ENCODE data around the gene OR6B2.

Gene OR6B2

GRCh38 chr2:240070907-240071306 is 40.7 kb upstream of the OR6B2 start:
- TF ChIP-seq USF1 (IDR thresholded peaks at IDR 0.05), result no peak
- TF ChIP-seq TCF12 (IDR thresholded peaks at IDR 0.05; ENCODE audit: low read depth), result no peak
- no peak for TF ChIP-seq TEAD4 (IDR thresholded peaks at IDR 0.05)
- TF ChIP-seq FOXM1 (IDR thresholded peaks at IDR 0.05; ENCODE audit: borderline replicate concordance, low read depth), result no peak
- TF ChIP-seq ZBTB7A (IDR thresholded peaks at IDR 0.05; ENCODE audit: low read depth), result no peak
- no peak for TF ChIP-seq CEBPB (IDR thresholded peaks at IDR 0.05)
- no peak for TF ChIP-seq EGR1 (IDR thresholded peaks at IDR 0.05)
- TF ChIP-seq CREB1 (IDR thresholded peaks at IDR 0.05; ENCODE audit: low read depth), result no peak
- TF ChIP-seq REST (IDR thresholded peaks at IDR 0.05; ENCODE audit: low read depth), result no peak
- TF ChIP-seq NFIC (IDR thresholded peaks at IDR 0.05), result no peak
- no peak for TF ChIP-seq RAD21 (IDR thresholded peaks at IDR 0.05; ENCODE audit: low read depth)
- TF ChIP-seq TAF1 (IDR thresholded peaks at IDR 0.05; ENCODE audit: low read depth), result no peak
- TF ChIP-seq MAX (IDR thresholded peaks at IDR 0.05), result no peak
- TF ChIP-seq EP300 (IDR thresholded peaks at IDR 0.05; ENCODE audit: borderline replicate concordance), result no peak
- TF ChIP-seq YY1 (IDR thresholded peaks at IDR 0.05; ENCODE audit: low read depth), result no peak

- no peak for TF ChIP-seq FOXM1 (IDR thresholded peaks at IDR 0.05; ENCODE audit: borderline replicate concordance, low read depth)
- no peak for TF ChIP-seq CEBPB (IDR thresholded peaks at IDR 0.05)
- TF ChIP-seq TAF1 (IDR thresholded peaks at IDR 0.05; ENCODE audit: low read depth), result no peak
- TF ChIP-seq REST (IDR thresholded peaks at IDR 0.05; ENCODE audit: low read depth), result no peak
These were observed 39.6 kb upstream of the OR6B2 start for GRCh38 chr2:240069829-240070228.

- TF ChIP-seq EGR1 (IDR thresholded peaks at IDR 0.05) (no peak), NFIC (IDR thresholded peaks at IDR 0.05) (no peak)
These were observed 38.0 kb upstream of the OR6B2 start for GRCh38 chr2:240068193-240068592.

- no peak for TF ChIP-seq CREB1 (IDR thresholded peaks at IDR 0.05; ENCODE audit: low read depth)
- no peak for TF ChIP-seq ZBTB7A (IDR thresholded peaks at IDR 0.05; ENCODE audit: low read depth)
- no peak for TF ChIP-seq TCF12 (IDR thresholded peaks at IDR 0.05; ENCODE audit: low read depth)
- no peak for TF ChIP-seq CEBPB (IDR thresholded peaks at IDR 0.05)
- no peak for TF ChIP-seq USF1 (IDR thresholded peaks at IDR 0.05)
- TF ChIP-seq EP300 (IDR thresholded peaks at IDR 0.05; ENCODE audit: borderline replicate concordance), result no peak
- no peak for TF ChIP-seq NFIC (IDR thresholded peaks at IDR 0.05)
- no peak for TF ChIP-seq EGR1 (IDR thresholded peaks at IDR 0.05)
- TF ChIP-seq MAX (IDR thresholded peaks at IDR 0.05), result no peak
- no peak for TF ChIP-seq FOXM1 (IDR thresholded peaks at IDR 0.05; ENCODE audit: borderline replicate concordance, low read depth)
- TF ChIP-seq RAD21 (IDR thresholded peaks at IDR 0.05; ENCODE audit: low read depth), result no peak
These were observed 36.3 kb upstream of the OR6B2 start for GRCh38 chr2:240066489-240066888.

GRCh38 chr2:240064898-240065297 is 34.7 kb upstream of the OR6B2 start:
- TF ChIP-seq EP300 (IDR thresholded peaks at IDR 0.05; ENCODE audit: borderline replicate concordance), result no peak
- no peak for TF ChIP-seq YY1 (IDR thresholded peaks at IDR 0.05; ENCODE audit: low read depth)
- TF ChIP-seq ZBTB7A (IDR thresholded peaks at IDR 0.05; ENCODE audit: low read depth), result no peak
- no peak for TF ChIP-seq TEAD4 (IDR thresholded peaks at IDR 0.05)
- no peak for TF ChIP-seq FOXM1 (IDR thresholded peaks at IDR 0.05; ENCODE audit: borderline replicate concordance, low read depth)
- TF ChIP-seq USF1 (IDR thresholded peaks at IDR 0.05), result no peak
- no peak for TF ChIP-seq REST (IDR thresholded peaks at IDR 0.05; ENCODE audit: low read depth)
- TF ChIP-seq TAF1 (IDR thresholded peaks at IDR 0.05; ENCODE audit: low read depth), result no peak
- no peak for TF ChIP-seq TCF12 (IDR thresholded peaks at IDR 0.05; ENCODE audit: low read depth)
- no peak for TF ChIP-seq NFIC (IDR thresholded peaks at IDR 0.05)
- TF ChIP-seq CREB1 (IDR thresholded peaks at IDR 0.05; ENCODE audit: low read depth), result no peak
- TF ChIP-seq RAD21 (IDR thresholded peaks at IDR 0.05; ENCODE audit: low read depth), result no peak
- no peak for TF ChIP-seq MAX (IDR thresholded peaks at IDR 0.05)
- TF ChIP-seq EGR1 (IDR thresholded peaks at IDR 0.05), result no peak
- no peak for TF ChIP-seq CEBPB (IDR thresholded peaks at IDR 0.05)
